Measurements from ENCODE around the gene REEP5. TPM values are rescaled to one million over a fixed set of nuclear protein-coding genes. Genes with fewer than 3 reads are reported as not detected.

Gene REEP5
- total RNA-seq, 1 donor from 2014 or later = 89.1 TPM

- no peak for DNase-seq (ENCODE audit: extremely low spot score in 2 of 2)
- intact Hi-C loops (cut with DNase I) = loop anchor here (10.0 kb wide), 1 partner anchor 98 kb away; no protein-coding TSS in a partner anchor
- Histone ChIP-seq H3K36me3 (peaks cover 0 to 59% of the 10 kb centered on the region in 2 donors), H3K27me3 (no peaks in the 10 kb centered on the region), H3K4me1 (peaks cover 26% of the 10 kb centered on the region), H3K4me3 (no peak overlapping the region), H3K9me3 (no peaks in the 10 kb centered on the region), H3K27ac (no peak overlapping the region)
- TF ChIP-seq CTCF (IDR thresholded peaks at IDR 0.05) (no peak), POLR2AphosphoS5 (IDR thresholded peaks at IDR 0.05; ENCODE audit: insufficient read depth in 1 of 2, low read depth in 1 of 2) (no peak), POLR2A (IDR thresholded peaks at IDR 0.05) (no peak)
Observed at GRCh38 chr5:112866739-112867138, 55.3 kb downstream of the REEP5 start.

GRCh38 chr5:112865128-112865527, 56.9 kb downstream of the REEP5 start:
- no peak for DNase-seq (ENCODE audit: extremely low spot score in 2 of 2)
- Histone ChIP-seq H3K9me3 (no peaks in the 10 kb centered on the region), H3K4me1 (peaks cover 32% of the 10 kb centered on the region), H3K27me3 (no peaks in the 10 kb centered on the region), H3K36me3 (peaks cover 0 to 50% of the 10 kb centered on the region in 2 donors), H3K27ac (no peak overlapping the region), H3K4me3 (no peak overlapping the region)
- intact Hi-C loops (cut with DNase I) = loop anchor here (10.0 kb wide), 1 partner anchor 100 kb away; no protein-coding TSS in a partner anchor
- TF ChIP-seq CTCF (IDR thresholded peaks at IDR 0.05) (no peak), POLR2AphosphoS5 (IDR thresholded peaks at IDR 0.05; ENCODE audit: insufficient read depth in 1 of 2, low read depth in 1 of 2) (no peak), POLR2A (IDR thresholded peaks at IDR 0.05) (no peak)

- no peaks in the 10 kb centered on the region for H3K9me3 ChIP-seq
- no peak overlapping the region for H3K27ac ChIP-seq
- peaks cover 32% of the 10 kb centered on the region for H3K4me1 ChIP-seq
- no peaks in the 10 kb centered on the region for H3K27me3 ChIP-seq
- no peak for DNase-seq (ENCODE audit: extremely low spot score in 2 of 2)
- no peak overlapping the region for H3K4me3 ChIP-seq
- intact Hi-C loops (cut with DNase I) = loop anchor here (10.0 kb wide), 1 partner anchor 101 kb away; no protein-coding TSS in a partner anchor
- peaks cover 0 to 36% of the 10 kb centered on the region in 2 donors for H3K36me3 ChIP-seq
- TF ChIP-seq POLR2AphosphoS5 (IDR thresholded peaks at IDR 0.05; ENCODE audit: insufficient read depth in 1 of 2, low read depth in 1 of 2) (no peak), POLR2A (IDR thresholded peaks at IDR 0.05) (no peak), CTCF (IDR thresholded peaks at IDR 0.05) (no peak)
Observed at GRCh38 chr5:112863549-112863948, 58.5 kb downstream of the REEP5 start.

GRCh38 chr5:112862085-112862484, 59.9 kb downstream of the REEP5 start:
- Histone ChIP-seq H3K9me3 (no peaks in the 10 kb centered on the region), H3K27me3 (no peaks in the 10 kb centered on the region), H3K4me3 (peak overlapping the region; percentile 87 to 99), H3K36me3 (peaks cover 0 to 21% of the 10 kb centered on the region in 2 donors), H3K4me1 (peaks cover 32% of the 10 kb centered on the region), H3K27ac (no peak overlapping the region)
- intact Hi-C loops (cut with DNase I) = loop anchor here (10.0 kb wide), 1 partner anchor 103 kb away; no protein-coding TSS in a partner anchor
- TF ChIP-seq CTCF (IDR thresholded peaks at IDR 0.05) = no peak
- TF ChIP-seq POLR2A (IDR thresholded peaks at IDR 0.05) = no peak
- TF ChIP-seq POLR2AphosphoS5 (IDR thresholded peaks at IDR 0.05; ENCODE audit: insufficient read depth in 1 of 2, low read depth in 1 of 2) = no peak
- DNase-seq (ENCODE audit: extremely low spot score in 2 of 2) = no peak

- H3K27ac ChIP-seq = peak overlapping the region; percentile 81
- intact Hi-C loops (cut with DNase I) = loop anchor here (10.0 kb wide), 1 partner anchor 103 kb away; no protein-coding TSS in a partner anchor
- H3K36me3 ChIP-seq = peaks cover 0 to 18% of the 10 kb centered on the region in 2 donors
- DNase-seq (ENCODE audit: extremely low spot score in 2 of 2) = no peak
- H3K4me1 ChIP-seq = peaks cover 32% of the 10 kb centered on the region
- peak overlapping the region; percentile 87 to 99 for H3K4me3 ChIP-seq
- no peaks in the 10 kb centered on the region for H3K9me3 ChIP-seq
- TF ChIP-seq POLR2AphosphoS5 (IDR thresholded peaks at IDR 0.05; ENCODE audit: insufficient read depth in 1 of 2, low read depth in 1 of 2) (no peak), CTCF (IDR thresholded peaks at IDR 0.05) (no peak), POLR2A (IDR thresholded peaks at IDR 0.05) (no peak)
- no peaks in the 10 kb centered on the region for H3K27me3 ChIP-seq
Observed at GRCh38 chr5:112861638-112861985, 60.4 kb downstream of the REEP5 start.

Measured in vagina (tissue), 2 donors.